Keratinocyte (primary cell): ENCODE measurements around the gene KRT73.

ENCODE experiments used
- CTCF ChIP-seq, 3 experiments: IDR thresholded peaks in 1 of 3; conservative IDR thresholded peaks in 1 of 3; optimal IDR thresholded peaks in 1 of 3; 2 replicates in 2 of 3; 3 replicates in 1 of 3; pipeline versions ENCODE3 to v1.5.1; 2011; ENCODE audit warnings: low read length in 3 of 3, mild to moderate bottlenecking in 3 of 3, moderate library complexity in 2 of 3, control low read depth in 1 of 3, inconsistent platforms in 1 of 3; ENCODE audit not compliant: insufficient read depth in 2 of 3; ENCODE audit errors: extremely low read depth in 1 of 3
- EZH2 ChIP-seq: IDR thresholded peaks from one replicate; pipeline ENCODE4 v1.6.1; 2012; ENCODE audit warnings: inconsistent platforms, mild to moderate bottlenecking, low read length, moderate library complexity

GRCh38 chr12:52573306-52573705 lies 45.1 kb downstream of the KRT73 start:
- TF ChIP-seq CTCF (optimal IDR thresholded peaks at IDR 0.05 in 1 of 3, IDR thresholded peaks at IDR 0.05 in 1 of 3, conservative IDR thresholded peaks at IDR 0.05 in 1 of 3; ENCODE audit: extremely low read depth in 1 of 3, insufficient read depth in 2 of 3, low read length in 3 of 3): no peak
- no peak for TF ChIP-seq EZH2
